ENCODE results near the gene SORCS2. TPM values are rescaled to one million over a fixed set of nuclear protein-coding genes. Genes with fewer than 3 reads are reported as not detected.

SORCS2 gene
- total and polyA plus RNA-seq, 2 of the 13 experiments (the other 11 are each of a cell fraction or from before 2014, with no cell fraction given): 0.82 to 1.0 TPM

DNA sequence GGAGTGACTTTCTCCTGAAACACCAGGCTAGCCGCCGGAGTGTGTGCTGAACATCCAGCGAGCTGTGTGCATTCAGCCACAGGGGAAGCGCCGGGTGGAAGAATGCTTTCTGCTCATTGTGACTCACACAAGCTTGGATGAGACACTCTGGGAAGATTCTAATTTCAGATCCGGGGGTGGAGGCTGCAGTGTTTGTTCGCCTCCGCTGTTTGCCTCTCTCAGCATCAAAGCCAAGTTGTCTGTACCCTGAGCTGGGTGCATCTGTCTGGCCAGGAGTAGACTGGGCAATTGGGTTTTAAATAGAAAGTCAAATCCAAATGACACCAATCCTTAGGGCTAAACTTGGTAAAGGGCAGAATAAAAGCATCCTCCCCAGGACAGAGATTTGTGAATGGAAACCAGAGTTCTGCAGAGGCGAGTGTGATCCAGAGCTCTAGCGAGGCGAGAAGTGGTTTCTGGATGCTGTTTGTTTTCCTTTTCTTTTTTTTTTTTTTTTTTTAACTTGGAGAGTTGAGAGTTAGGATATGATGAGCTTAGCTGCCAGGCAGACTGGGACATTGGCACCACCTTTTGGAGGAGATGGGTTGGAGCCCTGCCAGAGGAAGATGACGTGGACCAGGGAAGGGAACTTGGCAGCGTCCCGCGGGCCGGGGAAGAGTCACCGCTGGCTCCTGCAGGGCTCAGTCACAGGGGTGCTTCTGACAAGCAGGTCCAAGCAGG lies 438.4 kb downstream of the SORCS2 start (continued):
- TF ChIP-seq ZNF652 (CRISPR knock-in tag; IDR thresholded peaks at IDR 0.05; ENCODE audit: borderline replicate concordance, low read depth) (no peak), ZSCAN9 (CRISPR knock-in tag; IDR thresholded peaks at IDR 0.05; ENCODE audit: borderline replicate concordance) (no peak), FOSL2 (CRISPR knock-in tag; IDR thresholded peaks at IDR 0.05) (peak; percentile 82), SKI (IDR thresholded peaks at IDR 0.05; ENCODE audit: partially characterized antibody) (peak; percentile 49), ZNF432 (CRISPR knock-in tag; IDR thresholded peaks at IDR 0.05; ENCODE audit: borderline replicate concordance) (no peak), ZNF761 (CRISPR knock-in tag; conservative IDR thresholded peaks at IDR 0.05) (no peak), SAP130 (CRISPR knock-in tag; IDR thresholded peaks at IDR 0.05; ENCODE audit: low read depth) (peak; percentile 32; the same call in 1 of the 2 replicates), HNRNPK (IDR thresholded peaks at IDR 0.05; ENCODE audit: low read depth, low read length, poor library complexity, severe bottlenecking) (no peak), ZNF253 (CRISPR knock-in tag; IDR thresholded peaks at IDR 0.05; ENCODE audit: borderline replicate concordance) (no peak), ZNF331 (CRISPR knock-in tag; IDR thresholded peaks at IDR 0.05) (no peak), AGO2 (optimal IDR thresholded peaks at IDR 0.05; ENCODE audit: low read depth, low read length) (no peak), KDM3A (CRISPR knock-in tag; IDR thresholded peaks at IDR 0.05; ENCODE audit: low read depth) (no peak), PRDM10 (CRISPR knock-in tag; IDR thresholded peaks at IDR 0.05; ENCODE audit: low read depth) (peak; percentile 92), ZNF329 (CRISPR knock-in tag; IDR thresholded peaks at IDR 0.05; ENCODE audit: low read depth) (no peak), MEF2D (CRISPR knock-in tag; IDR thresholded peaks at IDR 0.05) (peak; percentile 88), ZNF672 (CRISPR knock-in tag; IDR thresholded peaks at IDR 0.05) (no peak), ZSCAN22 (CRISPR knock-in tag; IDR thresholded peaks at IDR 0.05) (no peak), TFDP1 (CRISPR knock-in tag; IDR thresholded peaks at IDR 0.05; ENCODE audit: borderline replicate concordance) (no peak)
- TF ChIP-seq, protein P1, sequence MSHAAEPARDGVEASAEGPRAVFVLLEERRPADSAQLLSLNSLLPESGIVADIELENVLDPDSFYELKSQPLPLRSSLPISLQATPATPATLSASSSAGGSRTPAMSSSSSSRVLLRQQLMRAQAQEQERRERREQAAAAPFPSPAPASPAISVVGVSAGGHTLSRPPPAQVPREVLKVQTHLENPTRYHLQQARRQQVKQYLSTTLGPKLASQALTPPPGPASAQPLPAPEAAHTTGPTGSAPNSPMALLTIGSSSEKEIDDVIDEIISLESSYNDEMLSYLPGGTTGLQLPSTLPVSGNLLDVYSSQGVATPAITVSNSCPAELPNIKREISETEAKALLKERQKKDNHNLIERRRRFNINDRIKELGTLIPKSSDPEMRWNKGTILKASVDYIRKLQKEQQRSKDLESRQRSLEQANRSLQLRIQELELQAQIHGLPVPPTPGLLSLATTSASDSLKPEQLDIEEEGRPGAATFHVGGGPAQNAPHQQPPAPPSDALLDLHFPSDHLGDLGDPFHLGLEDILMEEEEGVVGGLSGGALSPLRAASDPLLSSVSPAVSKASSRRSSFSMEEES (CRISPR knock-in tag; IDR thresholded peaks at IDR 0.05): no peak
